Kidney glomerular epithelial cell (primary cell): ENCODE data around the gene CNTNAP2.

Source experiments
- DNase-seq: peaks from one replicate; lab custom pipeline; 2025; lab: John Stamatoyannopoulos, UW

CNTNAP2 gene

DNA sequence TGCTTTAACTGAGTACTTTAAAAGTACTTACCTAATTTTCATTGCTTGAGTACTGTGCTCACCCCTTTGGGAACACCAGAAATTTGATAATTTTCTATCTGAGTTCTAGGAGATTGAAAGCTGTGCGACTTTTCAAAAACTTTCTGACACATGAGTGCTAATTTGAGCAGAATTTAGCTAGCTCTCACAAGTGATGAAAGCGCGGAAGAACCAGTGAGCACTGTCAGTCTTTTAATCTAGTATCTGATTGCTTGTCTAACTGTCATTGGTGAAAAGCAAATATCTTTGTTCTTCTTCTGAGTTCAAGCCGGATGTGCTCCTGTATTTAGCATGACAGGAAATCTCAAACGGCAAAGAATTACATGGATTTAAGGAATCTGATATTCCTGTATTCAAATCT lies 899.4 kb downstream of the CNTNAP2 start:
- no peak for DNase-seq

DNA sequence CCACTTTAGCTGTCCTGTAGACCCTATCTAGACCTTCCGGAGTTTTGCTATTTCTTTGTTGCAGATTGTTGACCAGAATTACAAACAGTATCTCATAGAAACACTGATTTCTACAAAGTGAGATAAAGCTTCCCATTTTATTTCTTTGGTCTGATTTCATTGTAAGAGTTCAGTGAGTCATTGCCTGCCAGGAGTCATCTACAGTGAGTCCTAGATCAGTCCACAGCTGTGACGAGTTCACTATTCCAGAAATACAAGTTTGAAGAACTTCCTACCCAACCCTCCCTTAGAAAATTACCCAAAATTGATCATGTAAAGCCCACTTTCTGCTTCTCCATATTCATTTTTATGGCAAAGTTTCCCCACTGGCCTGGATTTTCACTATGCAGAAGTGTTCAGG lies 905.5 kb downstream of the CNTNAP2 start:
- DNase-seq, result no peak

DNA sequence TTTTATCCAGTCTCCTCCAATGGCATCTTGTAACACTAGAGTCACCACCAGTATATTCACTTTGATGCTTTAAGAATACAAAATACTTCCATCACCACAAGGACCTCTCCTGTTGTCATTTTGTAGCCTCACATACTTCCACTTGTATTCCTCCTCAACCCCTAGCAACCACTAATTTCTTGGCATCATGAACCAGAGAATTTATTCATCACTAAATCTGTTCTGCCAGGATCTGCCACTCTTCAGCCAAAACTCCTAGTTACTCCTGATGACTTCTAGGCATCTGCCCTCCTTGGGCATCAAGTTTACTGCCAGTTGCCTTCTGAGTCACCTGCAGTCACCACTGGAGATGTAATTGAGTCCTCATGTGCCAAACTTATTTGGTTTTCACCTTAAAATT lies 906.8 kb downstream of the CNTNAP2 start:
- DNase-seq, result no peak

DNA sequence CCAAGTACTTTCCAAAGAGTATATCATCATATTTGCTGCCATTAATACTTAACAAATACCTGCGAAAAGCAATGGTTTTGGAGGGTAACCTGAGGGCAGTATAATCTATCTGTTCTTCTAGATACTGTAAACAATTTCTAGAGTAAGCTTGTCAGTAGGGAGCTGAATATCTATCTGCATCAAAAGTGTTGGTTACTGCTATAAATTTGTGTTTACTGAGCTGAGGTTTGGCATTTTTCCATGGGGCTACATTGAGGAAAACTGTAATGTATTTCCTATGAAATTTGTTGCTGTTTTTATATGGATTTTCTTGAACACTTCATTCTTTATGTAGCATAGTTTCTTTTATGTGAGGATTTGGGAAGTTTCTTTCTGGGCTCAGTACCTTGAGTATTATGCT lies 913.4 kb downstream of the CNTNAP2 start:
- DNase-seq, result no peak

DNA sequence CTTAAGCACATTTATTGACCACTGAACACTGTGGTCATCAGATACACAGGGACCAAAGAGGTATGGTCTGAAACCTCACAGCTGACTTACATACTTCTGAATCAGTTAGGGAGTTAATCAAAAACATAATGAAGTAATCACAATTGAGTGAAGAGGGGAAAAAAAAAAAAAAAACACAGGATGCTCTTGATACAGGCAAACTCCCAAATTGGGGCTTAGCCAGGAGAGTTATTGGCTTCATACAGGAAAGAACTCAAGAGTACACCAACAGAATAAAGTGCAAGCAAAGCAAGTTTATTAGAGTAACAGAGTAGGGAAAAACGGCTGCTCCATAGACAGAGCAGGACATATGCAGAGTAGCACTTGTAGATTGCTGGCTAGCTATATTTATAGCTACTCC lies 917.0 kb downstream of the CNTNAP2 start:
- no peak for DNase-seq

DNA sequence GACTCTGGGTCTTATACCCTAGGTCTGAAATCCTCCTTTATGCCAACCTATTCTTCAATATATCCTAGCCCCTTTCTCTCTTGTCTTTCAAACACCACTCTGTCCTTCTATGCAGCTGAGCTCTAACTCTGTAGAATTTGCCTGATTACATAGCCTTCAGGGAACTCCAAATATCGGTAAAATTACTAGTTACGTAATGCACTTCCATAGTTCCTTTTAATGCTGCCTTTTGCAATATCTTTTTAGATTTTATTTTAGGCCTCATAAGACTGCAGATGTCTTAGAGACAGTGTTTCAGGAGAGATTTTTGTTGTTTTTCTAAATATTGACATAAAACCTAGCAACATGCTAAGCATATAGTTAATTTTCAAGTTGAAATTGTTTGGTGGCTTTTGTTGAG lies 924.8 kb downstream of the CNTNAP2 start:
- DNase-seq, result no peak

DNA sequence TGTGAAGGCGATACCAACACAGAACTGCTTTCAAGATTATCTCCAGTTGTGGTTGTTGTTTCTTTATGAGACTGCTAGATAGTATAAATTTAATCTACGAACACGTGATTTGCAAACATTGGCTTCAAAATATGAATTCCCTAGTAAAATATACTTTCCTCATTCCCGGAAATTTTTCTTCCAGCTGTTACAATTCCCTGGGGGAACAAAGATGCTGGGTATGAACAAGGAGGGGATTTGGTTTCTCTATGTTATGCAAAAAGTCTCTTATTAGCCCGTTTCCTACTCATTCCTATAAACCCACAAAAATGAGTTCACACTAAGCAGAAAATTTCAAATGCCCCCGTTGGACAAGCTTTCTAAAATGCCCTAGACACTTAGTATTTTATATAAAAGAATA lies 928.3 kb downstream of the CNTNAP2 start:
- DNase-seq, result no peak

DNA sequence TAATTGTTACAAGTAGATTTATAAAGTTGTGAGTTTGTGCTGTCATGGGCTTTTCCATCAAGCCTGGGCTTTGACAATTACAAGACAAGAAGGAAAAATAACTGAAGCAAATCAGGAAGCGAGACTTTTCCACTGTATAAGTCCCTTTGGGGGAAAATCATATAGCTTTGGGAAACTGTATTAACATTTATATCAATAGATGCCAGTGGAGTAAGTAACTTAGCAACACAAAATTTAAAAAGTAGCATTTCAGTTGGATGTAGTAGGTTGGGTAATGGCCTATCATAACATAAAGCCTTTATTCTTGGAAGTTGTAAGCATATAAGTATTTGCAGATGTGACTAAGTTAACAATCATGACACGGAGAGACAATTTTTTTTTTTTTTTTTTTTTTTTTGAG lies 931.1 kb downstream of the CNTNAP2 start:
- DNase-seq, result no peak

DNA sequence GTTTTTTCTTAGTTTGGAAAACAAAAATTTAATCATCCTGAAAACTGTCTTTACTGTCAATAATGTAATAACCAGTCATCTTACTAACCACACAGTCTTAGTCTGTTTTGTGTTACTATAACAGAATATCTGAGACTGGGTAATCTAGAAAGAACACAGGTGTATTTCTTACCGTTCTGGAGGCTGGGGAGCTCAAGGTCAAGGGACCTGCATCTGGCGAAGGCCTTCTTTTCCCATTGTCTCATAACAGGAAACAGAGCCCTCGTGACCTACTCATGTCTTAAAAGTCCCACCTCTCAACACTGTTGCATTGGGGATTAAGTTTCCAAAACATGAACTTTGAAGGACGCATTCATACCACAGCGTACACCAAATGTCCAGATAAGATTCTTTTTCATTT lies 932.3 kb downstream of the CNTNAP2 start:
- DNase-seq, result no peak

DNA sequence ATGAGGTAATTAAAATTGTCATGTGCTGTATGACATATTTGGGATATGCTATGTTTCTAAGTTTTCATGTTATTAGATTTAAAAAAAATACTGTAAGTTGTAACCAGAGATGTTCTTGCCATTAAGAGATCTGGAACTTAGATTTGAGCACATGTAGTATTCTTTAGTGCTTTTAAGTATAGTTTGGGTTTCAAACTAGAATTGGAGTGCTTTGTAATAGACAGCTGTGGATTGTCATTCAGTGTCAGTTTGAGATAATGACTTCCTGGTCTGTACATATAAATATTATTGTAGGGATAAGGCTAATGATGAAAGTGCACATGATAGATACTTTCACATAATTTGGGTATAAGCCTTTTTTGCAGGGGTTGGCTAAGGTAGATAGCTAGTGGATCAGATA lies 936.2 kb downstream of the CNTNAP2 start:
- no peak for DNase-seq

DNA sequence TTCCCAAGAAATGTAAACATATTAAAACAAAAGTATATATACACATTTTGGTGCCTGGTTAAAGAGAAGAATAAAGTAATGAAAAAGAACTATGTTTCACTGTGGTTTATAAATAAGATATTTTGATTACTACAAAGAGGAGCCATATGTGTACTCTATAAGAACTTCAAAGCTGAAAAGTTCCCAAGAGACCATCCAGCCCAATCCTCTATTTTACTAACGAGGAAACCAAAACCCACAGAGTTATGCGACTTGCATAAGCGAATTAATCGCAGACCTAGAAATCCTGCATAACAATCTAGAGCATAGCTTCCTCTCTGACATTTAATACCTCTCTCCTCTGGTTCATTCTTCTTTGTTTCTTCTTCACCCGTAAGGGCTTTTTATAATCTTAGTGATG lies 937.1 kb downstream of the CNTNAP2 start:
- DNase-seq, result no peak

DNA sequence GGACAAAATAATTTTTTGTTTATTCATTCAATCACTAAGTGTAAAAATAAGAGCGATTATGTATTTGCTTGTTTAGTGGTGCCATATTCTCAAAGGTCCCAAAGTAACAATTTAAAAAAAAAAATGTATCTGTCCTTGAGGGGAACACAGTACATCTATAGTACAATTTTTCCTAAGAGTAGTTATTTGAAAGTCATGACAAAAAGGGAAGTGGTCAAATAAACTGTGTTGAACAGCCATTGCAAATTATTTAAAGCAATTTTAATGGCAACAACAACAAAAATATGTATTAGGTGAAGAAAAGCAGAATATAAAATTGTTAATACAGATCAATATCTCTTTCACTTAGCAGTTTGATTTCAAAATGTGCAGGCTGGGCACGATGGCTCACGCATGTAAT lies 943.5 kb downstream of the CNTNAP2 start:
- no peak for DNase-seq

DNA sequence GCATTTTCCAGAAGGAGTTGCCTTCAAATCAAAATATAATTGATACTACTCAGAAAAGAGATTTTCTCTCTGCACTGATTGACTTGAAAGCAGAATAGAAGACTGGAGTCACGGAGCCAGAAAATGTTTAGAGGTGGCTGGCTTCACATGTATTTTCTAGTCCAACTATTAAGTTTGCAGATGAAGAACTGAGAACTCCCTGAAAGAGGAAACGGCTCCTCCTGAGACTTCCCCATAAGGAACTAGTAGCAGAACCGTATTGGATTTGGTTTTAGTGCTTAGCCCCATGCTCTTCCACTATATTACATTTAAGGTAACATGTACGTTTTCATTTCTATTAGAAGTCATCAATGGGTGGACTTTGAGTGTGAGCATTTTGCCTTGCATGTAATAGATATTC lies 946.3 kb downstream of the CNTNAP2 start:
- no peak for DNase-seq

DNA sequence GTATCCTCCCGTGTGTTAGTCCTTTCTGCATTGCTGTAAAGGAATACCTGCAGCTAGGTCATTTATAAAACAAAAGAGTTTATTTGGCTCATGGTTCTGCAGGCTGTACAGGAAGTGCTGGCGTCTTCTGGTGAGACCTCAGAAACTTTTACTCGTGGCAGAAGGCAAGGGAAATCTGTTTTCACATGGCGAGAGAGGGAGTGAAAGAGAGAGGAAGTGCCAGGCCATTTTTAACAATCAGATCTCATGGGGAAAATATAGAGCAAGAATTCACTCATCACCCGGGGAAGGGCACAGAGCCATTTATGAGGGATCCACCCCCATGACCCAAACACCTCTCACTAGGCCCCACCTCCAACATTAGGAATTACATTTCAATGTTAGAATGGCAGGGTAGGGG lies 952.2 kb downstream of the CNTNAP2 start:
- no peak for DNase-seq

DNA sequence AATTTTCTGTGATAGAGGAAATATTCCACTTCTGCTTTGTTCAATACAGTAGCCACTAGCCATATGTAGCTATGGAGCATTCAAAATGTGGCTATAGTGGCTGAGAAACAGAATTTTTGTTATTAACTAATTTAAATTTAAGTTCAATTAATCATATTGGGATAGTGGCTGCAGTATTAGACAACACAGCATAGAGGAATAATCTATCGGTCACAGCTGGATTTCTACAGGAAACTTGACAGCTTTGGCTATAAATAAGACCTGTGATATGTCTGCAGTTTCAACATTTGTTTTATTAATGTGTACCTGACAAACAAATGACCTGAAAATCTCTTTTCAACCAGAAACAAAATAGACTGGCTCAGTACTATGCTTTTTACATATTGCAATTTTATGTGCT lies 953.2 kb downstream of the CNTNAP2 start:
- no peak for DNase-seq

DNA sequence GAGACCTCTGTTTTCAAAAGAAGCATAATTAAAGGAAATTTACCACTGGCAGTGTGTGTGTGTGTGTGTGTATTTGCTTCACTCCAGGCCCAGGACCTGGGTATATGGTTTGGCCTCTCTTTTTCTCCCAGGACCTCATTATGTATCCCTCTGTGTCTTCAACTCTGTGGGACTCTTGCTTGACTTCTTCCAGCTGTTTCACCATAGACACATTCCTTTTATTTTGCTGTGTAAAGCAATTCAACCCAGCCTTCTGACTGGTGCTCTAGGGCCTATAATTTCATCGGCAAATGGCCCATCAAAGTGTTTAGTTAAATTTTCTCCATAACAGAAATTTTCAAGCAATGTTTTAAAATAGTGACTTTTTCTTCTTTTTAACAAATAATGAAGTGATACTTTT lies 954.3 kb downstream of the CNTNAP2 start:
- DNase-seq, result no peak

DNA sequence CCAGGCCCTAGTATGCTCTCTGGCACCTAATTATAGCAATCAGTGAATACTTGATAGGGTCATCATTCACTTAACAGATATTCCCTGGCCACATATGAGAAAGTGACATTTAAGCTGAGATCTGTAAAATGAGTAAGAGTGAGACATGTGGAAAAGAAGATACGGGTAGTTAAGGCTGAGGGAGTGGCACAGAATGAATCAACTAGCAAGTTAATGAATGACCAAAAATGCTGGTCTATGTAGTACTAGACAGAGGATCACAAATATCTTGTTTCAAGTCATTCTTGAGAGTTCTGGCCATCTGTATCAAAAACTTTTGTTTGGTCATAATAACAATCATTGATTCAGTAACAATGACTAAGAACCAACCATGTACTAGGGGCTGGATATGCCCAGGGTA lies 954.9 kb downstream of the CNTNAP2 start:
- peak; percentile 8 for DNase-seq

DNA sequence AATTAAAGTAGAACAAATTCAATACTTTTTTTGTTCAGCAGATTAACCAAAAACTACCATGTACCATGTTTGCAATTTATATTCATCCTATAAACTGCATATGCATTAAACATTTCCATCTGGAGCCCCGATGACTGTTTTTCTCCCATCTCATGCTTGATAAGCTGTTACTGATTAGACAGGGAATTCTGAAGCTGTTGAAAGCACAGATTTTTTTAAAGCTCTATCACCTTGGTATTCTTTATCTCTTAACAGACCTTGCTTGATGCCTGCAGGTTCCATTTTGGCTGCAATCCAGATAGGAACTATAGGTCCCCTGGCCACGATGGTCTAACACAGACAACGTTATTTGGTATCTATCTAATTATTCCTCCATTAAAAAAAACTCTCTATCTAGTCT lies 961.7 kb downstream of the CNTNAP2 start:
- DNase-seq, result no peak

DNA sequence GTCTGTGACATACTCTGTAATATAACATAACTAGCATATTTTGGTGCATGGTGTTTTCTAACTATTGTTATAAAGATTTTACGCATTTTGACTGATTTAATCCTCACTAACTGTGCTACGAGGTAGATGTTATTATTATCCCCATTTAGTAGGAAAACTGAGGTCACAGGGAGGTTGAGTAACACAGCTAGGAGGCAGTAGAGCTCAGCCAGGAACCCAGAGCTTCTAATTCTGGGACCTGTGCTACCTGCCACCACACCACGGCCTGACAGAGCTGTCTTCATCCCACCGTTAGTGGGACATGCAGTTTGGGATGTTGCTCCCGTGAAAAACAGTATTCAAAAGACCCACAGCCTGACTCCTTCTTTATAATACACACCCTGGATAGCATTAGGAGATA lies 962.5 kb downstream of the CNTNAP2 start:
- DNase-seq, result no peak

DNA sequence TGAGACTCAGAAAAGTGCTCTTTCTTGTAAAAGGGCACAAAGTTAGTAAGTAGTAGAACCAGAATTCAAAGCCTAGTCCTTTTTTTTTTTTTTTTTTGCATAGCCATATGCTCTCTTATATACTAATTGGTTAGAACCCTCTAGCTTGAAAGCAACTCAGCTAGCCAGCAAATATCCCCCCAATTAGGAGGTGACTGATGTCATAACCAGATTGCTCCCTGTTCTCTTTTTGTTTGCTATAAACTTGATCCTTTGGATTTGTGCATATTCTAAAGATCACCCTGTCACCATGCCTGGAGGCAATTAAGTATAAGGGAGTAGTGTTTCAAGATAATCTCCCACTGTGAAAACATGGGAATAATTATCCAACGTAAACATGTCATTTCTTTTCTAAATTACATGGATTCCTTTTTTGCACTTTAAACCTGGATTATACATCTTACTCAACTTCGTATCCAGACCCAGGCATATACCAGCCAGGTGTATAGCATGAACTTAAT lies 963.4 kb downstream of the CNTNAP2 start:
- no peak for DNase-seq

DNA sequence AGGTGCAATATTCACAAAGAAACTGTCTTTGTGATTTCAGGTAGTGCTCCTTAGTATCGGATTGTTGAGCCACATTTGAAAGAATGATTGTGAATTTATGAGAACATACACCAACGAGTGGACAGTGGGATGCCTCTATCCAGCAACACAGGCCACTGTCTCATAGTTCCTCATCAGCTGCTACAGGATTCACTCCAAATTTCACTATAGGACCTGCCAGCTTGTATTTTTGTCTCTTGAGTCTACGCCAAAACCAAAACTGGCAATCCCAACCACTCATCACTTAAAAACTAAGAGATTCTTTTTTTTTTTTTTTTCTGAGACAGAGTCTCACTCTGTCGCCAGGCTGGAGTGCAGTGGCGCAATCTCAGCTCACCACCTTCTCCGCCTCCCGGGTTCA lies 964.5 kb downstream of the CNTNAP2 start:
- no peak for DNase-seq

DNA sequence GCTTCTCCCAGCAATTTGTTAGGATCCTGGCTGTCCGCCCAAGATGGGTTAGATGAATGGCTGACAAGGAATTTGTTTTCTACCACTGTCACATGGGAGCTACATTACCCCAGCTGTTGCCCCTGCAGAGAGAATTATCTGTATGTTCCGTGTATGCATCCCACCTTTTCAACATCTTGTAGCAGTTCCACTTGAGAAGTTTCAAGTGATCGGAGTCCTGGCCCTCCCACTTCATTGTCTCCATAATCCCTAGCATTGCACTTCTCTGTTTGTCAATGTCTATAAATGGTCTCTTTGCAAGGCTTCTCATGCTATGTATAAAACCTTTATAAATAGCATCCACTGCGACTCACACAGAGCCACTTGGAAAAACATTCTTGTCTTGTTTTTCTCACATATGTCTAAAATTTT lies 972.5 kb downstream of the CNTNAP2 start:
- no peak for DNase-seq

DNA sequence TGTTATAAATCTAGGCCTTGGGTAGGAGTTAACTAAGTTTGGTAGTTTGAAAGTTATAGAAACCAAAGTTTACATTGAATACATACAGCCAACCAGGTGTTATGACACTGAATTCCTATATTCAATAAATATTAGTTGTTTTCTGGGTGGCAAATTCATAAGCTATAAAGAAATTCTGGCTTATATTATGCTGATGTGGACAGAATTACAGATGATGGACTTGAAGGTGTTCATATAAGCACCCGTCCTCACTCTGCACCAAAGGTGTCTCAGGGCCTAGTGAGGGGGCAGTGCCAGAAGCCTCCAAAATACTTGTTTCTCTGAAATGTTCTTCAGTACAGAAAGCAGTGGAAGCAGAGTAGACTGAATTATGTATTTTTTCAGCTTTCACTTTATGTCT lies 973.0 kb downstream of the CNTNAP2 start:
- no peak for DNase-seq

DNA sequence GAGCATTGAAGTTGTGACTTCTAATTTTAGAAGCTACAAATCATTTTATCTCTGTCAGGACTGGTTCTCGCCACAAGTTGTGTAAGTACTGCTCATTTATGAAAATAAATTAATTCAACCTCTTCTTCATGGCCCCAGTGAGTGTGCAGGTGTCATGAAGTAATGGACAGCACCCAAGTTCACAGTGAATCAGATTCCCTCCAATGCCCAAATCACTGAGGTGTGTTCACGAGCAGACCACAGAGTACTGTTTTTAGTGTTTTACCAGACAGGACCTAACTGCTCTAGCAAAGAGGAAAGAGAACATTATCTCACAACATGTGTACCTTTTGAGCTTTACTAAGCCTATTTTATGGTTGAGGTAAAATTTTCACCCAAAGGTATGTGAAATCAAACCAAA lies 980.0 kb downstream of the CNTNAP2 start:
- no peak for DNase-seq

DNA sequence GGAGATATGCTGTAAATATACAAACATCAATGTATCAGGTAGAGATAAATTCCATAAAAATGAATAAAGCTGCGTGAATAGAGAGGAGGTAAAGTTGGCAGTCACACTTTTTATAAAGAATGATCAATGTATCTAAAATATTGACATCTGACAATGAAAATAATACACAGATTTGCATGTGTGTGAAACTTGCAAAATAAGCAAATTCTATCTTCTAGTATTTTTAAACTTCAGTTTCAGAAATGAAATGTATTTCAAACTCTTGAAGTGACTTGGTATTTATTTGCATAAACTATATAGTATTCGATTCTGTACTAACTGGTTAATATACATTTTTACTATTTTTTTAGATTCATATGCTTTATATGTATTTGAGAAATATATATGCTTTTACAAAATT lies 986.6 kb downstream of the CNTNAP2 start:
- no peak for DNase-seq
